Measurements from ENCODE around the gene DNAJB11.
"Not testable (repeated sequence)": the region's sequence is repeated elsewhere in the genome, so short reads cannot be mapped to it uniquely, and the experiment has no call there.

The DNAJB11 gene

GRCh38 chr3:186551387-186551786 is 19.1 kb upstream of the DNAJB11 start:
- no peak for DNase-seq

DNA sequence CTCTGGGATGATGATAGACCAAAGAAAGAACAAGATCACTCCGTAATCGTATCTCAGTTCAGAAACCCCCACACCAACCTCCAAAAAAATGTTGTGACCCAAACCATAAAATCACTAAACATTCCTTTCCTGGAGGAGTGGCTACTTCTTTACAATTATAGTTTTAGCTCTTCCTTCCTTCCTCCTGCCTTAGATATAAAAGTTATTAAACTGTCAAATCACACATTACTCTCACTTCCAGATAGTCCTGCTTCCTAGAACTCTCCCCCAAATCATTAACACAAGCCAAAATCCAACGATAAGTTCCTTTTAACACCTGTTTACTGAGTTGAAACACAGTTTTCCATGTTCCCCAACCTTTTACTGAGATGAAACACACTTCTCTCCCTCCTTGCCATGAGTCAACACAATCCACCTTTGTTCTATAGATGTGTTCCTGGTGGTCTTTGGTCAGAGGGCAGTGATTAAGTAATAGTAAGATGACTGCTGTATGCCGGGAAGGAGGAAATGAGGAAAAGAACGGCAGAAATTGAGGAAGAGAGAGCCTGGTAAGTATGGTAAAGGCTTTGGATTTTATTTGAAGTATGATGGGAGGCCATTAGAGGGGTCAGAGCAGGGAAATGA is 18.0 kb upstream of the DNAJB11 start:
- DNase-seq, result no peak

DNA sequence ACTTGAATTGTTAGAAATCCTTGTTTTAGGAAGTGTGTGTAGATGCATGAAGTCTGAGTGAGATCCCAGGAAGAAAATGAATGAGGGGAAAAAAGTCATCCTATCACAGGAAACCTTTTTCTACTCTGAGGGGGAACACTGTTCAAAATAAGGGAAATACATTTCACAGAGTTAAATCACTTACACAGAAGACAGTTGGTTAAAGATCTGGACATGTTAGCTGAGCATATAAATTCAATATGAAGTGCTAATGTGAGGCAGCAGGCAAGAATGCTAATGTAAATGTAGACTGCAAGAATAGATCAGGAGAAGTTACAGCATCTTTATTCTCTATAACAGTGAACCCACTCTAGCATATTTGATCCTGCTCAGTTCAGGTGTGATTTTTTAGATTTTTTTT is 5.9 kb upstream of the DNAJB11 start:
- DNase-seq, result no peak

DNA sequence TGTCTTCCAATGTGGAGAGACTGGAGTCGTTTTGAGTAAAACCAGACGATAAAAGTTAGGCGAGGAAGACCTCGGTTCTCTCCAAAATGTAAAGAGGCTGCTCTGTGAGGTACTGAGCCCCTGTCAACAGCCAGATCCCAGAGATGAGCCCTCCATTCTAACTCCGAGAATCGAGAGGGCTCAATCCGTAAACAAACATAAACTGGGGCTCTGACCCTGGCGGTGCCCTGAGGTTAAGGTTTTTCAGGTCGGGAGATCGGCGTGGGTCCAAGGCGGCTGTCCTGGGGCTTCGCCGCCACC is 3.8 kb upstream of the DNAJB11 start:
- no peak for DNase-seq

- DNase-seq, result peak; percentile 37 to 95 (median 84)
Measured at GRCh38 chr3:186567072-186567921, 3.2 kb upstream of the DNAJB11 start, which contains the start of gene TBCCD1. Gene TBCCD1 (minus strand): TSS chr3:186567339. CDS start chr3:186564329, 3,010 bp downstream.

GRCh38 chr3:186569361-186569760 is 1.2 kb upstream of the DNAJB11 start:
- DNase-seq, result not testable (repeated sequence)

DNA sequence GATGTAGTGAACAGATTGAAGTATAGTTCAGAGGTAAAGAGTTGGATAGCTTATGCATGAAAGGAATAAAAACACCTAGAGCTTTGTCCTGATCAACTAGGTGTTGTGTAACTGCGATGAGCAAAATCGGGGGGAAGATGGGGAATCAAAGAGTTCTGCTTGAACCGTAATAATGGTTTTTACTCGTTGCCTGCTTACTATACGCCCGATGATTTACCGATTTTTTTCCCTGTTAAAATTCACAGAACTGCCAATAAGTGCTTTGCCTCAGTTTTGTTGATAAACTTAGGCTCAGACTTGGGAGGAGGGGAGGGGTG is 783 bp upstream of the DNAJB11 start:
- DNase-seq, result no peak

DNA sequence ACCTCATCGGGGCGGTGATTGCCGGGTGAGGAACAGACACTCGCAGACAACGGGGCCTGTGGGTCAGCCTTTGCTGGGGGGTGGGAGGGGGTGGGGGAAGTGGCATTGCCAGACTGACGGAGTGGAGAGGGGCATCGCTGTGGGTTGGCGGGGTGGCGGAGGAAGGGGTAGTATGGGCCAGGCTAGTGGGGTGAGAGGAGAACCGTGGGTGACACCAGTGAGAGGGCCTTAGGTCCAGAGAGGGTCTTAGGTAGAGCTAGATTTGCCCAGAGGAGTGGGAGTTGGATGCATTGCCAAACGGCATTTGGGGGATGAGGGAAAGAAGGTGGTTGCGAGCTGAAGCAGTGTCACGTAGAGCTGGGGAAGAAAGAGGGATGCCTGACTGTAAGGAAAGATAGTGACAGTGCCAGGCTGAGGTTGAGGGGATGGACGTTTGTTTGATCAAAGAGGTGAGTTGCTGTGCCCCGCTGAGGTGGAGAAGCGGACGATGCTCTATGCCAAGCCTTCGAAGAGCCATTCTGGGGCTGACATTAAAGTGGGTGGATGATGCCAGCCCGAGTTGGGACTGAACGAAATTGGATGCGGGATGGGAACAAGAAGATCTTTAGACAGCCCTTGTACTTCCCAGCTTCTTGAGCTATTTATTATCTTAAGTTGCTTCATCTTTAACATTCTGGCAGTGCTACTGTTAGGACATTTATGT is 572 bp downstream of the DNAJB11 start:
- peak in 1 of 56 donors; percentile 11 for DNase-seq

- DNase-seq, result no peak
Measured at GRCh38 chr3:186571644-186572013, 1.1 kb downstream of the DNAJB11 start.

DNA sequence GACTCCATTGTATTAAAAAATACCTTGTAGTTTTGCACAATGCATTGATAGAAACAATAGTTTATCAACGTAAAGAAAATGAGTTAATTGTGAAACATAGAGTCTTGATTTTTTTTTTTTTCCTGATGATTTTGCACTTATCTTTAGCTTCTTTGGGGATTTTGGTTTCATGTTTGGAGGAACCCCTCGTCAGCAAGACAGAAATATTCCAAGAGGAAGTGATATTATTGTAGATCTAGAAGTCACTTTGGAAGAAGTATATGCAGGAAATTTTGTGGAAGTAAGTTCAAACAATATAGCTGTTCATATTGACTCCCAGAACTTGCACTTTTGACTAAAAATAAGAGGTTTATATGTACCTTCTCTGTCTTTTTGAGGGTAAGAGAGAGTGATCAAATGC is 7.0 kb downstream of the DNAJB11 start:
- no peak for DNase-seq

GRCh38 chr3:186580785-186581184 is 10.3 kb downstream of the DNAJB11 start:
- DNase-seq, result no peak

DNA sequence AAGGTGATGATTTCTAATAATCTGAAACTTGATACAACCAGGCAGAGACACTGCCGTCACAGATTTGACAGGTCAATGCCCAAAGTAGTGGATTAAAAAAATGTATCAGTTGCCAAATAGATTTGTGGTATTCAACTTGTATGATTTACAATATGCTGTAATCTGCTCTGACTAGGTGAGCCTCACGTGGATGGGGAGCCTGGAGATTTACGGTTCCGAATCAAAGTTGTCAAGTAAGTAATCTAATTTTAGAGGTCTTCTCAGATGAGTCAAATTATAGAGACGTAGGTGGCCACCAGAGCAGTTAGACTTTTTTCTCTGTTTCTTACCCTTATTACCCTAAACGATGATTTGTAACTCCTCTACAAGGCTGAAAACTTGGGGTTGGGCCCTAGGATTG is 12.0 kb downstream of the DNAJB11 start:
- no peak for DNase-seq

DNA sequence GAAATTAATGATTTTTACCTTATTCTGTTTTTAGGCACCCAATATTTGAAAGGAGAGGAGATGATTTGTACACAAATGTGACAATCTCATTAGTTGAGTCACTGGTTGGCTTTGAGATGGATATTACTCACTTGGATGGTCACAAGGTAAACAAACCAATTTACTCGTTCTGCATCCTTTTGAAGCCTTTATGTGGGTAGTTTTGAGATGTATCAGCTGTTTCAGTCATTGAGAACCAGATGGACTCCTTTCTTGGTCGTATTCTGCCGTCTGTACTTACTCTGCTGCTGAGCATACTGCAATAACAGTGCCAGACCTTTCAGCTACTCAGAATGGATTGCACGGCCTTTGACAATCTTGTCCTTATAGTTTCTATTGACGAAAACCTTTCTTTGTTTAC is 13.3 kb downstream of the DNAJB11 start:
- DNase-seq, result no peak

- DNase-seq, result not testable (repeated sequence)
Measured at GRCh38 chr3:186586245-186586644, 15.7 kb downstream of the DNAJB11 start.

DNA sequence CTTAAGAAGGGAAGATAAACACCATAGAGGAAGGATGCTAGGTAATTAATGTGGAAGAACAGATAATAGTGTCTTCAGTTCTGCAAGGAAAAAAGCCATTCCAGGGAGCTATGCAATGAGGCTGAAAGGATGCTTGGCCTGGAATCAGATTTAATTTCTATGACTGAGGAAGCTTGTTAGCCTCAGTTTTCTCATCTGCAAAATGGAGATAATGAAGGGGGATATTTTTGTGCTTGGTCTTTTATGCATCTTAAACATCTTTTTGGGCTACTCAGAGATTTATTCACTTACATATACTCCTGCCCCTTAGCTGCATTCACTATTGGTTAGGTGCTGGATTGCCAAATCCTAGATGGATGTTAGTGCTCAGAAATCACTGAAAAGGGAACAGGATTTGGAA is 16.7 kb downstream of the DNAJB11 start:
- no peak for DNase-seq

- no peak for DNase-seq
Measured at GRCh38 chr3:186588632-186589031, 18.1 kb downstream of the DNAJB11 start.

DNA sequence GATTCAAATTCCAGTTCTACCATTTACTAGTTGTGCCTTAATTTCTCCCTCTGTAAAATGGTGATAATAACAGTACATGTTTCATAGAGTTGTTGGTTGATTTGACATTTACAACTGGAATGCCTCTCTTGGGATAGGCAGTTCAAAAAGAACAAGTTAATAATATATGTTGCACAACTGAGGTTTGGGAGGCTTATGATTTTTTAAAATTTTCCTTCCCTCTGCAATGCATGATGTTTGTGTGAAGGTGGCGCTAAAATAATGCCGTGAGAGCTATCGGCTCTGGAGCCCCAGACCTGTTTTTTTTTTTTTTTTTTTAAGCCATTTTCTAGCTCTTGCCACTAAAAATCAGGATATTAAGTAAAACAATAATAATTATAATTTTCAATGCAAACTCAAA is 18.6 kb downstream of the DNAJB11 start:
- no peak for DNase-seq

DNA sequence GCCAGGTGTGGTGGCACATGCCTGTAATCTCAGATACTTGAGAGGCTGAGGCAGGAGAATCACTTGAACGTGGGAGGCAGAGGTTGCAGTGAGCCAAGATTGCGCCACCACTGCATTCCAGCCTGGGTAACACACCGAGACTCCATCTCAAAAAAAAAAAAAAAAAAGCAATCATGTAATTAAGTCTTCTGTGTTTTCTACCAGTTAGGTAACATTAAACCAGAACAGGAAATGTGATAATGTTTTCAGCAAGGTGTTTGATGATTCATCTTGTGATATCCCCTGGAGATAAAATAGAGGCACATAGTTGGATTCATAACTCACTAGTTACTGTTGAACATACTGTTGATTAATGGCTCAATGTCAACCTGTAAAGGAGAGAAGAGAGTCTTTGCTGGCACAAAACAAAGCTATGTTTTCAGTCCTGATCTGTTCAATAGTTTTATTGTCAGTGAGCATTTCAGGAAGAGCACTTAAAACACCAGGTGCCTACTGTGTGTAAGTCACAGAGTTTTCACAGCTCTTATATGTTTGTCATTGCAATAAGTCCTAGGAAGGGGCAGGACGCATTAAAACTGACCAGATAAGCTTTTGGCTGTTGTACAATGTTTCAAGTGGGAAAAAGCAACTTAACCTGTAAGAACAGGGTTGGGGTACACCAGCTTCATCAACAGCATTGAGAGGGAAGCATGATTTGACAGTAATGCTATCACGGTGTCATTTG is 19.5 kb downstream of the DNAJB11 start:
- DNase-seq, result no peak

GRCh38 chr3:186590580-186591295 is 20.2 kb downstream of the DNAJB11 start:
- DNase-seq, result peak in 1 of 56 donors; percentile 7

DNA sequence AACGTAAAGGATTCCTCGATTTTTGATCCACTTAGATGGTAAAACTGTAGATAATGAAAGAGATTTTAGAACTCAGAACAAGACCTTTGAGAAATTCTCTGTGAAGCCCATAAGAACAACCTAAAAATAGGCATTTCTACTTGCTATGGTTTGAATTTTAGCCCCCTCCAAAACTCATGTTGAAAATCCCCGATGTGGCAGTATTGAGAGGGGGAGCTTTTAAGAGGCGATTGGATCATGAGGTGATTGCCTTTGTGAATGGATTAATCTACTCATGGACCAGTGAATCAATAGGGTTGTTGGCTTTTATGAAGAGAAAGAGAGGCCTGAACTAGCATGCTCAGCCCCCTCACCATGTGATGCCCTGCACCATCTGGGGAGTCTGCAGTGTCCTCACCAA is 22.2 kb downstream of the DNAJB11 start:
- DNase-seq, result no peak

- no peak for DNase-seq
Measured at GRCh38 chr3:186593862-186594261, 23.3 kb downstream of the DNAJB11 start.

All from amygdala (tissue), 56 donors.